Brain microvascular endothelial cell (primary cell): Measurements from ENCODE around the gene TOM1L2.

ENCODE experiments used
- DNase-seq: peaks from one replicate; pipeline ENCODE4 v3.0.0-alpha.2; 2020
- H3K27ac ChIP-seq: fragments of 250-450 bp; sonication (Bioruptor Pico); 2 replicates; pipeline ENCODE4 v1.5.1; 2020; ENCODE audit warnings: mild to moderate bottlenecking, moderate library complexity
- H3K27me3 ChIP-seq: fragments of 250-450 bp; sonication (Bioruptor Pico); replicated peaks from 2 replicates; pipeline ENCODE4 v1.5.1; 2020; ENCODE audit warnings: mild to moderate bottlenecking
- H3K36me3 ChIP-seq: fragments of 250-450 bp; sonication (Bioruptor Pico); replicated peaks from 2 replicates; pipeline ENCODE4 v1.5.1; 2020; ENCODE audit warnings: mild to moderate bottlenecking
- H3K4me3 ChIP-seq: 2 replicates; pipeline ENCODE4 v1.5.1; 2011; ENCODE audit warnings: low read depth, mild to moderate bottlenecking, control low read depth, low read length, moderate library complexity
- CTCF ChIP-seq: IDR thresholded peaks from 2 replicates; pipeline ENCODE4 v1.5.1; 2011; ENCODE audit warnings: low read depth, mild to moderate bottlenecking, moderate library complexity, low read length, control low read depth, inconsistent platforms; ENCODE audit errors: missing control alignments
- in situ Hi-C: cut with HindIII; loops from 2 replicates; pipeline ENCODE4 v1.10.0; 2017; ENCODE audit warnings: low sequenced_read_pairs, low pct_ligation_motif_present

Gene TOM1L2

GRCh38 chr17:17806611-17807274 lies 165.5 kb downstream of the TOM1L2 start:
- peaks cover 31% of the 10 kb centered on the region for H3K36me3 ChIP-seq
- H3K27me3 ChIP-seq = no peaks in the 10 kb centered on the region
- no peak overlapping the region for H3K27ac ChIP-seq
- in situ Hi-C loops = no loop called here
- H3K4me3 ChIP-seq = no peak overlapping the region
- TF ChIP-seq CTCF = no peak
- no peak for DNase-seq

GRCh38 chr17:17806035-17806434 lies 166.2 kb downstream of the TOM1L2 start:
- Histone ChIP-seq H3K27me3 (no peaks in the 10 kb centered on the region), H3K4me3 (no peak overlapping the region), H3K27ac (no peak overlapping the region), H3K36me3 (peaks cover 29% of the 10 kb centered on the region)
- TF ChIP-seq CTCF = no peak
- no peak for DNase-seq
- in situ Hi-C loops = no loop called here

GRCh38 chr17:17805575-17805974 lies 166.6 kb downstream of the TOM1L2 start:
- TF ChIP-seq CTCF = no peak
- Histone ChIP-seq H3K27ac (no peak overlapping the region), H3K27me3 (no peaks in the 10 kb centered on the region), H3K36me3 (peaks cover 25% of the 10 kb centered on the region), H3K4me3 (no peak overlapping the region)
- no peak for DNase-seq
- in situ Hi-C loops = no loop called here

- Histone ChIP-seq H3K36me3 (peaks cover 32% of the 10 kb centered on the region), H3K4me3 (no peak overlapping the region), H3K27me3 (no peaks in the 10 kb centered on the region), H3K27ac (no peak overlapping the region)
- TF ChIP-seq CTCF = no peak
- in situ Hi-C loops = no loop called here
- no peak for DNase-seq
Observed at GRCh38 chr17:17804007-17804406, 168.2 kb downstream of the TOM1L2 start.

- no peak for DNase-seq
- in situ Hi-C loops = no loop called here
- no peak overlapping the region for H3K27ac ChIP-seq
- H3K27me3 ChIP-seq = no peaks in the 10 kb centered on the region
- no peak overlapping the region for H3K4me3 ChIP-seq
- no peak for TF ChIP-seq CTCF
- peaks cover 45% of the 10 kb centered on the region for H3K36me3 ChIP-seq
Observed at GRCh38 chr17:17801800-17802481, 170.3 kb downstream of the TOM1L2 start.
